Hepatic stellate cell (primary cell): ENCODE results near the gene UEVLD.

Source experiments
- DNase-seq: peaks from one replicate; pipeline ENCODE4 v3.0.0; 2011; ENCODE audit warnings: low spot score

UEVLD gene

GRCh38 chr11:18498039-18498438 is 90.5 kb downstream of the UEVLD start:
- DNase-seq, result no peak

- DNase-seq, result no peak
Observed at GRCh38 chr11:18495703-18496102, 92.8 kb downstream of the UEVLD start.

GRCh38 chr11:18495271-18495670 is 93.3 kb downstream of the UEVLD start:
- DNase-seq, result no peak

GRCh38 chr11:18493310-18493709 is 95.2 kb downstream of the UEVLD start:
- no peak for DNase-seq

GRCh38 chr11:18492888-18493287 is 95.6 kb downstream of the UEVLD start:
- DNase-seq, result no peak

GRCh38 chr11:18491924-18492323 is 96.6 kb downstream of the UEVLD start:
- no peak for DNase-seq

GRCh38 chr11:18490736-18491485 is 97.6 kb downstream of the UEVLD start:
- DNase-seq, result no peak

- no peak for DNase-seq
Observed at GRCh38 chr11:18490319-18490718, 98.2 kb downstream of the UEVLD start.

GRCh38 chr11:18485913-18486528 is 102.5 kb downstream of the UEVLD start:
- no peak for DNase-seq
